K562 (cell line): Measurements from ENCODE around the gene CLTA. TPM values are rescaled to one million over a fixed set of nuclear protein-coding genes. Genes with fewer than 3 reads are reported as not detected.

ENCODE experiments used
- CEBPZ ChIP-seq: fragments of 150-350 bp; IDR thresholded peaks from 2 replicates; pipeline ENCODE4 v1.6.1; 2014; ENCODE audit warnings: low read depth, mild to moderate bottlenecking, low read length, borderline replicate concordance
- CHD4 ChIP-seq: fragments of 200-600 bp; sonication (generic); IDR thresholded peaks from 3 replicates; pipeline ENCODE4 v1.6.1; 2012; ENCODE audit warnings: low read depth, mild to moderate bottlenecking, mixed read lengths, low read length, inconsistent platforms; ENCODE audit not compliant: insufficient read depth, insufficient replicate concordance, poor library complexity, severe bottlenecking
- ELF1 ChIP-seq: fragments of 200-800 bp; sonication (Bioruptor generic); IDR thresholded peaks from 2 replicates; pipeline ENCODE4 v1.6.1; 2016; ENCODE audit warnings: missing genetic modification characterization, missing compliant biosample characterization
- ETV6 ChIP-seq, 3 experiments: fragments of 150-350 bp in 1 of 3; sonication (generic) in 1 of 3; formaldehyde crosslinking in 1 of 3; IDR thresholded peaks; 2 replicates each; pipeline versions ENCODE4 v1.6.1 to v1.8.0; 2014 to 2022; ENCODE audit warnings: borderline replicate concordance in 2 of 3, low read depth in 2 of 3, antibody characterized with exemption in 1 of 3, low read length in 1 of 3, mild to moderate bottlenecking in 1 of 3, missing genetic modification reagents in 1 of 3
- KLF1 ChIP-seq: fragments of 450-650 bp; IDR thresholded peaks from 2 replicates; pipeline ENCODE4 v1.6.1; 2016; ENCODE audit warnings: missing genetic modification characterization, missing compliant biosample characterization
- MEF2A ChIP-seq: IDR thresholded peaks from 2 replicates; pipeline ENCODE4 v1.6.1; 2011; ENCODE audit warnings: low read depth, mild to moderate bottlenecking, low read length, moderate library complexity; ENCODE audit not compliant: control insufficient read depth
- MITF ChIP-seq: IDR thresholded peaks from 2 replicates; pipeline ENCODE4 v1.6.1; 2014; ENCODE audit warnings: antibody characterized with exemption
- MYC ChIP-seq, 2 experiments: fragments of 250-450 bp in 1 of 2; sonication (Bioruptor Pico) in 1 of 2; IDR thresholded peaks; 2 replicates each; pipeline versions ENCODE4 v1.5.1 to v1.6.1; 2012 to 2021; ENCODE audit warnings: low read depth in 2 of 2, borderline replicate concordance in 1 of 2, improper control_type of control experiment in 1 of 2, low read length in 1 of 2, mild to moderate bottlenecking in 1 of 2, moderate library complexity in 1 of 2
- USF1 ChIP-seq: sonication (generic); formaldehyde crosslinking; IDR thresholded peaks from 2 replicates; pipeline ENCODE4 v1.9.0; 2022; ENCODE audit warnings: mild to moderate bottlenecking, missing genetic modification reagents
- ZC3H8 ChIP-seq: fragments of 450-650 bp; IDR thresholded peaks from 2 replicates; pipeline ENCODE4 v1.6.1; 2017
- ZNF184 ChIP-seq: sonication (generic); formaldehyde crosslinking; IDR thresholded peaks from 2 replicates; pipeline ENCODE4 v1.5.0; 2020; ENCODE audit warnings: missing genetic modification reagents
- ZNF384 ChIP-seq: IDR thresholded peaks from 2 replicates; pipeline ENCODE4 v1.6.1; 2012; ENCODE audit warnings: low read depth, low read length, improper control_type of control experiment
- ZNF436 ChIP-seq: fragments of 250-450, 450-650 bp; sonication (Bioruptor Pico); formaldehyde crosslinking; IDR thresholded peaks from 2 replicates; pipeline ENCODE4 v1.7.0; 2020; ENCODE audit warnings: mild to moderate bottlenecking
- ZNF609 ChIP-seq: sonication (generic); formaldehyde crosslinking; IDR thresholded peaks from 2 replicates; pipeline ENCODE4 v1.8.1; 2023; ENCODE audit warnings: missing genetic modification reagents, mild to moderate bottlenecking, borderline replicate concordance
- polyA plus RNA-seq, 8 experiments: library from polyadenylated mRNA; depleted of rRNA in 4 of 8; stranded (reverse) in 5 of 8; unstranded in 3 of 8; fragments of >200 nt; fragmentation: Nextera tagmentation in 2 of 8; fragmentation: Illumina TruSeq in 1 of 8; extraction: Ambion mirVana in 2 of 8; extraction: Trizol in 1 of 8; gene quantifications; 2 replicates each; pipeline versions ENCODE4 v1.2.1 to v1.2.3, GENCODE V29; 2011 to 2014; ENCODE audit warnings: inconsistent platforms in 1 of 8, missing spikeins in 1 of 8
- total RNA-seq, 7 experiments: library from RNA; depleted of rRNA in 6 of 7; stranded (reverse); fragments of >200 nt in 6 of 7; fragmentation: Illumina TruSeq in 2 of 7; extraction: Trizol in 2 of 7; gene quantifications; 2 replicates each; pipeline versions ENCODE4 v1.2.1 to v1.2.3, GENCODE V29; 2011 to 2021; ENCODE audit warnings: low replicate concordance in 1 of 7

Gene CLTA
- total and polyA plus RNA-seq, 9 of the 15 experiments (the other 6 are each of a cell fraction or from before 2014, with no cell fraction given) = 37.8 to 219 (median 144) TPM

GRCh38 chr9:36258208-36258995 is 67.7 kb downstream of the CLTA start, which contains the start of gene GNE (continued):
- TF ChIP-seq ZNF609 = no peak
- TF ChIP-seq KLF1 (tag) = 0 out of 2 replicates have a peak, but pooled peaks have one; percentile 43
- TF ChIP-seq CEBPZ = no peak
- no peak for TF ChIP-seq MEF2A
- TF ChIP-seq ZNF436 = no peak
- no peak for TF ChIP-seq USF1 (CRISPR knock-in tag)
- TF ChIP-seq CHD4 = no peak
- peak; percentile 79 for TF ChIP-seq MYC (IDR thresholded peaks at IDR 0.05; ENCODE audit: low read depth, low read length)
- TF ChIP-seq MYC (CRISPR knock-in tag; IDR thresholded peaks at IDR 0.05; ENCODE audit: borderline replicate concordance, low read depth) = no peak
- no peak for TF ChIP-seq ETV6 (IDR thresholded peaks at IDR 0.05; ENCODE audit: borderline replicate concordance in 1 of 2, low read depth in 2 of 2, low read length in 1 of 2)
- TF ChIP-seq ETV6 (CRISPR knock-in tag; IDR thresholded peaks at IDR 0.05; ENCODE audit: borderline replicate concordance) = no peak
- no peak for TF ChIP-seq ELF1 (tag)
- TF ChIP-seq ZNF384 = peak; percentile 35; the same call in 1 of the 2 replicates
- TF ChIP-seq ZNF184 = no peak
- TF ChIP-seq ZC3H8 = no peak
- TF ChIP-seq MITF = no peak
